Colonic mucosa (tissue), 4 donors: ENCODE measurements around the gene IL1RAP. TPM values are rescaled to one million over a fixed set of nuclear protein-coding genes. Genes with fewer than 3 reads are reported as not detected.

Experiments used
- DNase-seq: peaks from one replicate; pipeline ENCODE4 v3.0.0-alpha.2; 2020
- H3K27ac ChIP-seq: fragments of 200-600 bp; one replicate; pipeline ENCODE4 v1.8.0; 2021
- H3K27me3 ChIP-seq: fragments of 200-600 bp; one replicate; pipeline ENCODE4 v1.8.0; 2021
- H3K36me3 ChIP-seq: fragments of 200-600 bp; one replicate; pipeline ENCODE4 v1.8.0; 2021
- H3K4me1 ChIP-seq: fragments of 200-600 bp; one replicate; pipeline ENCODE4 v1.8.0; 2021; ENCODE audit warnings: mild to moderate bottlenecking
- H3K4me3 ChIP-seq: fragments of 200-600 bp; one replicate; pipeline ENCODE4 v1.8.0; 2021
- H3K9ac ChIP-seq, 2 donors: one replicate each; pipeline ENCODE4 v1.7.0; 2013; ENCODE audit warnings: control low read depth in 2 of 2, low read depth in 2 of 2, low read length in 2 of 2
- H3K9me3 ChIP-seq: fragments of 200-600 bp; one replicate; pipeline ENCODE4 v1.8.0; 2021
- intact Hi-C: fragments of 100-400 bp; cut with DNase I; formaldehyde crosslinking; loops from one replicate; pipeline ENCODE4 v1.14.1; 2022
- total RNA-seq, 2 donors: library from RNA; stranded (reverse); fragmentation: NEBNext Ultra II Directional in 1 of 2; extraction: Animal tissue kit (Norgen Biotek cat#: 25700) in 1 of 2; gene quantifications; one replicate each; pipeline ENCODE4 v1.2.1, GENCODE V29; 2021
- TF ChIP-seq, protein P1 (sequence below): fragments of 200-600 bp; IDR thresholded peaks from one replicate; pipeline ENCODE4 v1.8.0; 2022; ENCODE audit warnings: antibody characterized with exemption, mild to moderate bottlenecking
- donor health status: healthy.
- donor health status: DM: no; HTN: no; CAD: no.
- donor health status: DM: no; HTN: no; CAD: no.

Gene IL1RAP
- total RNA-seq, 2 donors from 2014 or later = 3.9 to 5.0 TPM

GRCh38 chr3:190499122-190499521 lies 14.8 kb upstream of the IL1RAP start:
- no peak for DNase-seq
- intact Hi-C loops = no loop called here
- Histone ChIP-seq H3K27me3 (no peaks in the 10 kb centered on the region), H3K9me3 (no peaks in the 10 kb centered on the region), H3K27ac (no peak overlapping the region), H3K4me3 (no peak overlapping the region), H3K4me1 (no peaks in the 10 kb centered on the region), H3K36me3 (no peaks in the 10 kb centered on the region), H3K9ac (no peak overlapping the region)
- TF ChIP-seq, protein P1, sequence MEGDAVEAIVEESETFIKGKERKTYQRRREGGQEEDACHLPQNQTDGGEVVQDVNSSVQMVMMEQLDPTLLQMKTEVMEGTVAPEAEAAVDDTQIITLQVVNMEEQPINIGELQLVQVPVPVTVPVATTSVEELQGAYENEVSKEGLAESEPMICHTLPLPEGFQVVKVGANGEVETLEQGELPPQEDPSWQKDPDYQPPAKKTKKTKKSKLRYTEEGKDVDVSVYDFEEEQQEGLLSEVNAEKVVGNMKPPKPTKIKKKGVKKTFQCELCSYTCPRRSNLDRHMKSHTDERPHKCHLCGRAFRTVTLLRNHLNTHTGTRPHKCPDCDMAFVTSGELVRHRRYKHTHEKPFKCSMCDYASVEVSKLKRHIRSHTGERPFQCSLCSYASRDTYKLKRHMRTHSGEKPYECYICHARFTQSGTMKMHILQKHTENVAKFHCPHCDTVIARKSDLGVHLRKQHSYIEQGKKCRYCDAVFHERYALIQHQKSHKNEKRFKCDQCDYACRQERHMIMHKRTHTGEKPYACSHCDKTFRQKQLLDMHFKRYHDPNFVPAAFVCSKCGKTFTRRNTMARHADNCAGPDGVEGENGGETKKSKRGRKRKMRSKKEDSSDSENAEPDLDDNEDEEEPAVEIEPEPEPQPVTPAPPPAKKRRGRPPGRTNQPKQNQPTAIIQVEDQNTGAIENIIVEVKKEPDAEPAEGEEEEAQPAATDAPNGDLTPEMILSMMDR = no peak

DNA sequence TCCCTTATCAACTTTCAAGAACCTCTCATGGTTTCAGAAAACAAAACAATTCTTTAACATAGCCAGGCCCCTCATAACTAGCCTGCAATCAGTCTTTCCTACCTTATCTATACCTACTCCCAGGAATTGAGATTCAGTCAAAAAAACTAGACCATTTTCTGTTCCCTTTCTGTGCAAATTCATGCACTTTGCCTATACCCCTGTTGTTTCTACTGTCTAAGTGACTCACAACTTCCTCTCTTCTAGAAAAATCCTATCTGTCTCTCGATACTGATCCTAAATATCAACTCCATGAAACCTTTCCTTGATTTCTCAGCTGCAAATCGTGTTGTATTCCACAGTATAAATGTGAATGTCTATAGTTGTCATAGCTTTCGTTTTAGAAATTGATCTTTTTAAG lies 10.9 kb upstream of the IL1RAP start:
- Histone ChIP-seq H3K27ac (no peak overlapping the region), H3K27me3 (no peaks in the 10 kb centered on the region), H3K4me3 (no peak overlapping the region), H3K9me3 (no peaks in the 10 kb centered on the region), H3K9ac (no peak overlapping the region), H3K4me1 (no peaks in the 10 kb centered on the region), H3K36me3 (no peaks in the 10 kb centered on the region)
- DNase-seq = no peak
- TF ChIP-seq, protein P1 = no peak
- intact Hi-C loops = no loop called here

DNA sequence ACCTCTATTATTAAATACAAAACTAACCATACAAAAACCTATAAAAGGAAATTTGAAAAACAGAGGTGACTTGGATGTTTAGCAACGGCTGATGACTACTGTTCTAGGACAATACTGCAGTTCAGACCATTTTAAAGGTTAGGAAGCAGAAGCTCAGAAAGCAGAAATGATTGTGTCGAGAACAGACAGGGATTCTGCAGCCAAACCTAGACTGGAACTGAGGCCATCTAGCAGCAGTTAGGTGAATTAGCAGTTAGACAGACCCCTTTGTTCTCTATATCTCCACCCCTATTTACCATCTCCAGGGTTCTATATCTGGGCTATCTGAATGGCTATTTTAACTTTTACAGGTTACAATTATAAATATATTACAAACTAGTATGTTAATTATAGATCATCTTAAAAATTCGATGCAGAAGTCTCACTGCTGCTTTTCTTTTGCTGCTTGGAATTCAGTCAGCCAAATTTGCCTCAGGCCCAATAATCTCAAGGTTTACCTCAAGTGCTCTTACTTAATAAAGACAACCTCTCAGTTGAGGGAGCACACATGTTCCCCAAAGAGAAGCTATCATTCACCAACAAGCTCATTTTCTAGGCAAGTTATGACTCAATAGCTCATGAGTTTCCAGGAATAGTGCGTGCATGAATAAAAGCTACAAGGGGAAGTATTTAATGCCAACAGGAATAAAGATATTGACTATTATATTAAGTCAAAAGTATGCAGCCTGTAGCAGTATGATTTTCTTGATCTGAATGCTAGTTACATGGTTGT lies 9.3 kb upstream of the IL1RAP start:
- TF ChIP-seq, protein P1 = no peak
- DNase-seq = no peak
- intact Hi-C loops = no loop called here

GRCh38 chr3:190505381-190506003 lies 8.4 kb upstream of the IL1RAP start:
- intact Hi-C loops = no loop called here
- Histone ChIP-seq H3K27me3 (no peaks in the 10 kb centered on the region), H3K36me3 (no peaks in the 10 kb centered on the region), H3K9me3 (no peaks in the 10 kb centered on the region), H3K4me1 (no peaks in the 10 kb centered on the region), H3K4me3 (no peak overlapping the region), H3K27ac (no peak overlapping the region), H3K9ac (no peak overlapping the region)
- no peak for DNase-seq
- TF ChIP-seq, protein P1 = no peak

More for the DNA sequence above, 9.3 kb upstream of the IL1RAP start:
- Histone ChIP-seq H3K27ac (no peak overlapping the region), H3K36me3 (no peaks in the 10 kb centered on the region), H3K4me3 (no peak overlapping the region), H3K27me3 (no peaks in the 10 kb centered on the region), H3K4me1 (no peaks in the 10 kb centered on the region), H3K9me3 (no peaks in the 10 kb centered on the region), H3K9ac (no peak overlapping the region)

- no peaks in the 10 kb centered on the region for H3K27me3 ChIP-seq
- intact Hi-C loops = no loop called here
- no peaks in the 10 kb centered on the region for H3K9me3 ChIP-seq
- no peak overlapping the region for H3K4me3 ChIP-seq
- TF ChIP-seq, protein P1 = no peak
- no peak overlapping the region for H3K9ac ChIP-seq
- H3K36me3 ChIP-seq = no peaks in the 10 kb centered on the region
- no peaks in the 10 kb centered on the region for H3K4me1 ChIP-seq
- no peak for DNase-seq
- no peak overlapping the region for H3K27ac ChIP-seq
Observed at GRCh38 chr3:190506271-190506670, 7.6 kb upstream of the IL1RAP start.
